ENCODE data around the gene MIEF1.
A peak's percentile ranks its signal among the peaks of the same experiment; 100 is the strongest.
"Not testable (repeated sequence)": the region's sequence is repeated elsewhere in the genome, so short reads cannot be mapped to it uniquely, and the experiment has no call there.

MIEF1 gene

GRCh38 chr22:39489094-39490068 is 12.7 kb upstream of the MIEF1 start:
- DNase-seq (ENCODE audit: low read depth), result no peak

- DNase-seq (ENCODE audit: low read depth), result peak; percentile 74
These were observed 11.8 kb upstream of the MIEF1 start for GRCh38 chr22:39490135-39490798.

GRCh38 chr22:39490966-39491680 is 11.0 kb upstream of the MIEF1 start:
- DNase-seq (ENCODE audit: low read depth), result no peak

- no peak for DNase-seq (ENCODE audit: low read depth)
These were observed 10.4 kb upstream of the MIEF1 start for GRCh38 chr22:39491696-39492095.

GRCh38 chr22:39492186-39492585 is 9.9 kb upstream of the MIEF1 start:
- DNase-seq (ENCODE audit: low read depth), result no peak

GRCh38 chr22:39493759-39494158 is 8.3 kb upstream of the MIEF1 start:
- no peak for DNase-seq (ENCODE audit: low read depth)

- DNase-seq (ENCODE audit: low read depth), result no peak
These were observed 7.5 kb upstream of the MIEF1 start for GRCh38 chr22:39494471-39495120.

- peak; percentile 32 for DNase-seq (ENCODE audit: low read depth)
These were observed 5.8 kb upstream of the MIEF1 start for GRCh38 chr22:39496131-39496838.

GRCh38 chr22:39497429-39497828 is 4.7 kb upstream of the MIEF1 start:
- no peak for DNase-seq (ENCODE audit: low read depth)

- no peak for DNase-seq (ENCODE audit: low read depth)
These were observed 3.7 kb upstream of the MIEF1 start for GRCh38 chr22:39498368-39498767.

GRCh38 chr22:39498802-39499201 is 3.3 kb upstream of the MIEF1 start:
- DNase-seq (ENCODE audit: low read depth), result no peak

GRCh38 chr22:39500101-39500500 is 2.0 kb upstream of the MIEF1 start:
- no peak for DNase-seq (ENCODE audit: low read depth)

- DNase-seq (ENCODE audit: low read depth), result no peak
These were observed 414 bp upstream of the MIEF1 start for GRCh38 chr22:39501644-39502108.

- DNase-seq (ENCODE audit: low read depth), result no peak
These were observed 809 bp downstream of the MIEF1 start for GRCh38 chr22:39502789-39503409.

GRCh38 chr22:39503630-39504029 is 1.5 kb downstream of the MIEF1 start:
- DNase-seq (ENCODE audit: low read depth), result no peak

GRCh38 chr22:39504071-39504470 is 2.0 kb downstream of the MIEF1 start:
- no peak for DNase-seq (ENCODE audit: low read depth)

GRCh38 chr22:39507021-39507420 is 4.9 kb downstream of the MIEF1 start:
- DNase-seq (ENCODE audit: low read depth), result not testable (repeated sequence)

- no peak for DNase-seq (ENCODE audit: low read depth)
These were observed 6.3 kb downstream of the MIEF1 start for GRCh38 chr22:39508393-39508792.

- no peak for DNase-seq (ENCODE audit: low read depth)
These were observed 8.5 kb downstream of the MIEF1 start for GRCh38 chr22:39510529-39511149.

- DNase-seq (ENCODE audit: low read depth), result no peak
These were observed 9.1 kb downstream of the MIEF1 start for GRCh38 chr22:39511226-39511625.
